SU-DHL-6 (cell line): ENCODE measurements around the gene CELF5.
A peak's percentile ranks its signal among the peaks of the same experiment; 100 is the strongest.

Experiments
- H2AFZ ChIP-seq: fragments of 200-600 bp; sonication (generic); 2 replicates; pipeline ENCODE4 v1.6.1; 2014; ENCODE audit warnings: low read depth, mild to moderate bottlenecking, moderate library complexity, mixed read lengths, antibody characterized with exemption, low read length; ENCODE audit not compliant: severe bottlenecking
- H3F3A ChIP-seq: fragments of 200-600 bp; shearing (Covaris generic); 2 replicates; pipeline ENCODE4 v1.6.0; 2016; ENCODE audit warnings: antibody characterized with exemption, mild to moderate bottlenecking; ENCODE audit not compliant: insufficient read depth
- H3K27ac ChIP-seq: fragments of 200-600 bp; sonication (generic); 2 replicates; pipeline ENCODE4 v1.5.1; 2016; ENCODE audit warnings: low read depth, mild to moderate bottlenecking, low read length, moderate library complexity, mixed read lengths
- H3K27me3 ChIP-seq: fragments of 200-600 bp; sonication (generic), shearing (Covaris generic); 2 replicates; pipeline ENCODE4 v1.6.0; 2014; ENCODE audit warnings: mild to moderate bottlenecking, low read length
- H3K36me3 ChIP-seq: fragments of 200-600 bp; sonication (generic); 2 replicates; pipeline ENCODE4 v1.6.1; 2014; ENCODE audit warnings: mild to moderate bottlenecking, low read length, mixed read lengths
- H3K4me2 ChIP-seq: fragments of 300-600, 200-600 bp; shearing (Covaris generic), sonication (generic); 2 replicates; pipeline ENCODE4 v1.6.0; 2014; ENCODE audit warnings: low read length, low read depth, mild to moderate bottlenecking; ENCODE audit not compliant: poor library complexity, severe bottlenecking
- H3K4me3 ChIP-seq: fragments of 200-600 bp; sonication (generic); 2 replicates; pipeline ENCODE4 v1.5.1; 2014; ENCODE audit warnings: antibody characterized with exemption, low read length, mild to moderate bottlenecking, mixed read lengths; ENCODE audit not compliant: insufficient read depth, poor library complexity, severe bottlenecking
- H3K79me2 ChIP-seq: fragments of 200-600 bp; sonication (generic); 2 replicates; pipeline ENCODE4 v1.6.1; 2014; ENCODE audit warnings: mild to moderate bottlenecking, low read length, moderate library complexity; ENCODE audit not compliant: insufficient read depth
- H3K9ac ChIP-seq: fragments of 200-600 bp; sonication (generic); 2 replicates; pipeline ENCODE4 v1.7.0; 2014; ENCODE audit warnings: mild to moderate bottlenecking, low read length
- H3K9me2 ChIP-seq: fragments of 200-600 bp; sonication (generic); replicated peaks from 2 replicates; pipeline ENCODE4 v1.6.1; 2014; ENCODE audit warnings: low read length; ENCODE audit not compliant: insufficient read depth
- H3K9me3 ChIP-seq: fragments of 200-600 bp; sonication (generic); 2 replicates; pipeline ENCODE4 v1.6.1; 2014; ENCODE audit warnings: low read length, mixed read lengths; ENCODE audit not compliant: insufficient read depth
- H4K20me1 ChIP-seq: fragments of 200-600 bp; sonication (generic); 2 replicates; pipeline ENCODE4 v1.6.1; 2014; ENCODE audit warnings: low read depth, mild to moderate bottlenecking, antibody characterized with exemption, low read length, moderate library complexity, mixed read lengths
- EZH2phosphoT487 ChIP-seq: fragments of 200-600 bp; sonication (generic), shearing (Covaris generic); conservative IDR thresholded peaks from 2 replicates; pipeline ENCODE4 v1.6.1; 2018; ENCODE audit warnings: mild to moderate bottlenecking, antibody characterized with exemption, low read length, moderate library complexity, mixed read lengths
- TF ChIP-seq, protein P1 (sequence below): fragments of 200-600 bp; sonication (generic); IDR thresholded peaks from one replicate; pipeline ENCODE4 v1.5.1; 2017; ENCODE audit warnings: antibody characterized with exemption, mild to moderate bottlenecking, low read length, moderate library complexity; ENCODE audit not compliant: insufficient read depth, poor library complexity, severe bottlenecking

CELF5 gene

DNA sequence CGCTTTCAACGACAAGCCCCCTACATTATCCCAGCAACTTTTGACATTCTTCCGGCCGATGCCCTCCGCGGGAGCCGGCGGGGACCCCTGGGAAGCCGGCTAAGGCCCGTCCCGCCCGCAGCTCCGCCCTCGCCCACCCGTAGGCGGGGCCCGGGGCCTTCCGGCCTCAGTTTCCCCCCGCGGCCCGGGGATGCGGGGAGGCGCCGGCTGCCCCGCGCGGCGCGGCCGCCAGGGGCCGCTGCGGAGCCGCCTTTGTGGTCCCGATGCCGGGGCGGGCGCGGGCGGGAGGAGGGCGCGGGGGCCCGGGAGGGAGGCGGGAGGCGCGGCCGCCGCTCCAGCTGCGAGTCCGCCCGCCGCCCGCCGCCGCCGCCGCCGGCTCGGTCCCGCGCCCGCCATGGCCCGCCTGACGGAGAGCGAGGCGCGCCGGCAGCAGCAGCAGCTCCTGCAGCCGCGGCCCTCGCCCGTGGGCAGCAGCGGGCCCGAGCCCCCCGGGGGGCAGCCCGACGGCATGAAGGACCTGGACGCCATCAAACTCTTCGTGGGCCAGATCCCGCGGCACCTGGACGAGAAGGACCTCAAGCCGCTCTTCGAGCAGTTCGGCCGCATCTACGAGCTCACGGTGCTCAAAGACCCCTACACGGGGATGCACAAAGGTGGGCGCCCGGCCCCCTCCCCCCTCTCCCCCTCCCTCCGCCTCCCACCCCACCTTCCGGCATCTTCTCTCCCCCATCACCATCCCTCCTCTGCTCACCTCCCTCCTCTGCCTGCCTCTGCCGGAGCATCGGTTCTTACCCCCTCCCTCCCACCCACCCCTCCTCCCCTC is at the start of gene CELF5:
TSS of gene CELF5 (plus strand) at position 316 of the 823 bp plus-strand sequence. CDS start at position 395, 79 bp downstream.
- Histone ChIP-seq H3F3A (no peaks in the 10 kb centered on the region), H4K20me1 (no peaks in the 10 kb centered on the region), H3K27me3 (no peaks in the 10 kb centered on the region), H3K4me3 (no peak within 1 kb of the TSS), H3K9me3 (no peaks in the 10 kb centered on the region), H2AFZ (no peak within 1 kb of the TSS), H3K9me2 (no peaks in the 10 kb centered on the region), H3K4me2 (no peak within 1 kb of the TSS), H3K27ac (no peak within 1 kb of the TSS), H3K9ac (no peak within 1 kb of the TSS), H3K79me2 (no peaks in the 10 kb centered on the region), H3K36me3 (no peaks in the 10 kb centered on the region)
- TF ChIP-seq, protein P1, sequence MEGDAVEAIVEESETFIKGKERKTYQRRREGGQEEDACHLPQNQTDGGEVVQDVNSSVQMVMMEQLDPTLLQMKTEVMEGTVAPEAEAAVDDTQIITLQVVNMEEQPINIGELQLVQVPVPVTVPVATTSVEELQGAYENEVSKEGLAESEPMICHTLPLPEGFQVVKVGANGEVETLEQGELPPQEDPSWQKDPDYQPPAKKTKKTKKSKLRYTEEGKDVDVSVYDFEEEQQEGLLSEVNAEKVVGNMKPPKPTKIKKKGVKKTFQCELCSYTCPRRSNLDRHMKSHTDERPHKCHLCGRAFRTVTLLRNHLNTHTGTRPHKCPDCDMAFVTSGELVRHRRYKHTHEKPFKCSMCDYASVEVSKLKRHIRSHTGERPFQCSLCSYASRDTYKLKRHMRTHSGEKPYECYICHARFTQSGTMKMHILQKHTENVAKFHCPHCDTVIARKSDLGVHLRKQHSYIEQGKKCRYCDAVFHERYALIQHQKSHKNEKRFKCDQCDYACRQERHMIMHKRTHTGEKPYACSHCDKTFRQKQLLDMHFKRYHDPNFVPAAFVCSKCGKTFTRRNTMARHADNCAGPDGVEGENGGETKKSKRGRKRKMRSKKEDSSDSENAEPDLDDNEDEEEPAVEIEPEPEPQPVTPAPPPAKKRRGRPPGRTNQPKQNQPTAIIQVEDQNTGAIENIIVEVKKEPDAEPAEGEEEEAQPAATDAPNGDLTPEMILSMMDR, result peak; percentile 28
- no peak for TF ChIP-seq EZH2phosphoT487

GRCh38 chr19:3175781-3176714 is 48.4 kb upstream of the CELF5 start:
- Histone ChIP-seq H4K20me1 (no peaks in the 10 kb centered on the region), H3K36me3 (no peaks in the 10 kb centered on the region), H3K79me2 (no peaks in the 10 kb centered on the region), H3K4me2 (no peak overlapping the region), H3K9me3 (no peaks in the 10 kb centered on the region), H3K4me3 (no peak overlapping the region), H3F3A (no peaks in the 10 kb centered on the region), H3K27me3 (no peaks in the 10 kb centered on the region), H3K9me2 (no peaks in the 10 kb centered on the region), H2AFZ (no peak overlapping the region), H3K9ac (no peak overlapping the region), H3K27ac (no peak overlapping the region)
- TF ChIP-seq, protein P1, result no peak
- TF ChIP-seq EZH2phosphoT487, result no peak

- no peaks in the 10 kb centered on the region for H3K79me2 ChIP-seq
- H3K36me3 ChIP-seq, result no peaks in the 10 kb centered on the region
- H3K9me2 ChIP-seq, result no peaks in the 10 kb centered on the region
- no peaks in the 10 kb centered on the region for H4K20me1 ChIP-seq
- H3F3A ChIP-seq, result no peaks in the 10 kb centered on the region
- H2AFZ ChIP-seq, result no peak overlapping the region
- H3K4me3 ChIP-seq, result no peak overlapping the region
- H3K27me3 ChIP-seq, result no peaks in the 10 kb centered on the region
- H3K9ac ChIP-seq, result no peak overlapping the region
- TF ChIP-seq EZH2phosphoT487, result no peak
- TF ChIP-seq, protein P1, result no peak
- no peak overlapping the region for H3K27ac ChIP-seq
- no peaks in the 10 kb centered on the region for H3K9me3 ChIP-seq
- no peak overlapping the region for H3K4me2 ChIP-seq
Observed at GRCh38 chr19:3176715-3177501, 47.6 kb upstream of the CELF5 start.
